Testis (tissue), 2 donors: Measurements from ENCODE around the gene VOPP1.

ENCODE experiments used
- CTCF ChIP-seq, 3 experiments: fragments of 450-650 bp in 2 of 3; fragments of 200-600 bp in 1 of 3; sonication (generic) in 1 of 3; IDR thresholded peaks; one replicate each; pipeline ENCODE4 v1.5.1; 2016 to 2019; ENCODE audit warnings: antibody characterized with exemption in 3 of 3, mild to moderate bottlenecking in 2 of 3, moderate library complexity in 1 of 3
- POLR2A ChIP-seq: fragments of 450-650 bp; IDR thresholded peaks from one replicate; pipeline ENCODE4 v1.6.1; 2017; ENCODE audit warnings: antibody characterized with exemption, mild to moderate bottlenecking, moderate library complexity

- TF ChIP-seq POLR2A, result no peak
- no peak for TF ChIP-seq CTCF (IDR thresholded peaks at IDR 0.05)
Observed at GRCh38 chr7:55592492-55592891, 20.2 kb upstream of the VOPP1 start.
